Ovary (tissue), 3 donors: ENCODE data around the gene GLDN.

Experiments
- POLR2A ChIP-seq: fragments of 450-650 bp; IDR thresholded peaks from one replicate; pipeline ENCODE4 v1.6.1; 2017; ENCODE audit warnings: antibody characterized with exemption, mild to moderate bottlenecking, moderate library complexity
- TF ChIP-seq, protein P1 (sequence below), 3 donors: fragments of 450-650 bp in 2 of 3; fragments of 200-600 bp in 1 of 3; IDR thresholded peaks; one replicate each; pipeline versions ENCODE4 v1.5.1 to v1.8.0; 2016 to 2022; ENCODE audit warnings: antibody characterized with exemption in 3 of 3, mild to moderate bottlenecking in 1 of 3
- donor health status: DM: no; HTN: no; CAD: no.

DNA sequence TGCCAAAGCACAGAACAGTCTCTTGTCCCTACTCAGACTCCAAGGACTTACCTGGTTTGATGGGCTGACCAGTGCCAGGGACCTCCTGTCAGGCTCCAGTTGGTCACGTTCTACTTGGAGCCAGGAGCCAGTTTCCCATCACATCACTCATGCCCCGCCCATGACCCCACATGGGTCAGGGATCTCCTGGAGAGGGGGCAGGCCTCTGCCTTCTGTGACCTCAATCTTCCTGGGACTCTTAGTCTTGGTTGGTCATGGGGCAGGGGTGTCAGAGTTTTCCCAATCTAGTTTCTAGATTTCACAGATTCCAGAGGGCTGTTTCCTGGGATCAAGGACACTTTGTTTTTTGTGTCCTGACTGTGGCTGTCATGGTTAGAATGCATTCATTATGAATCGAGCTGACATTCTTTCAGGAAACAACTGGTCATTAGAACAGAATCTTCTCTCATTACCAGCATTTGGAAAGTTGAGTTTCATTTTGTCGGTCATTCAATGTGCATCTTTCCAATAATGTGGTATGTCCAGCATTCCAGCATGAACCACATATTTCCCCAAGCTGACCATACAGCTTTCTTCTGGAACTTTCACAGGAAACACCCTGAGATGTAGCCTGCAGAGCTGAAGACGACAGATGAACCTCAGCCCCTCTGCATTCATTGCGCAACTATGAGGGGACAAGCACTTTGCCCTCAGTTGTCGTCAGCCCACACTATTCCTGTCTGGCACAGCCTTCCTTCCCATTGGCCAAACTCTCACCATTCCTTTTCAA, 22.9 kb upstream of the GLDN start:
- TF ChIP-seq, protein P1, sequence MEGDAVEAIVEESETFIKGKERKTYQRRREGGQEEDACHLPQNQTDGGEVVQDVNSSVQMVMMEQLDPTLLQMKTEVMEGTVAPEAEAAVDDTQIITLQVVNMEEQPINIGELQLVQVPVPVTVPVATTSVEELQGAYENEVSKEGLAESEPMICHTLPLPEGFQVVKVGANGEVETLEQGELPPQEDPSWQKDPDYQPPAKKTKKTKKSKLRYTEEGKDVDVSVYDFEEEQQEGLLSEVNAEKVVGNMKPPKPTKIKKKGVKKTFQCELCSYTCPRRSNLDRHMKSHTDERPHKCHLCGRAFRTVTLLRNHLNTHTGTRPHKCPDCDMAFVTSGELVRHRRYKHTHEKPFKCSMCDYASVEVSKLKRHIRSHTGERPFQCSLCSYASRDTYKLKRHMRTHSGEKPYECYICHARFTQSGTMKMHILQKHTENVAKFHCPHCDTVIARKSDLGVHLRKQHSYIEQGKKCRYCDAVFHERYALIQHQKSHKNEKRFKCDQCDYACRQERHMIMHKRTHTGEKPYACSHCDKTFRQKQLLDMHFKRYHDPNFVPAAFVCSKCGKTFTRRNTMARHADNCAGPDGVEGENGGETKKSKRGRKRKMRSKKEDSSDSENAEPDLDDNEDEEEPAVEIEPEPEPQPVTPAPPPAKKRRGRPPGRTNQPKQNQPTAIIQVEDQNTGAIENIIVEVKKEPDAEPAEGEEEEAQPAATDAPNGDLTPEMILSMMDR (IDR thresholded peaks at IDR 0.05): no peak
- no peak for TF ChIP-seq POLR2A
